SIG-M5 (cell line): ENCODE results near the gene SHC1.

Source experiments
- DNase-seq: peaks from one replicate; lab custom pipeline; 2025; lab: John Stamatoyannopoulos, UW

Gene SHC1

GRCh38 chr1:154970631-154971340, at the start of gene SHC1:
TSS of gene SHC1 (minus strand) at chr1:154970747. CDS start at chr1:154970526, 221 bp downstream.
- DNase-seq, result no peak

GRCh38 chr1:155019377-155020245, 49.1 kb upstream of the SHC1 start:
- DNase-seq, result no peak

- no peak for DNase-seq
These were observed 48.2 kb upstream of the SHC1 start for GRCh38 chr1:155018617-155019348.

- DNase-seq, result no peak
These were observed 47.4 kb upstream of the SHC1 start for GRCh38 chr1:155017946-155018316.

GRCh38 chr1:155017041-155017945, 46.7 kb upstream of the SHC1 start:
- no peak for DNase-seq

GRCh38 chr1:155016231-155016831, 45.8 kb upstream of the SHC1 start:
- DNase-seq, result no peak

GRCh38 chr1:155015527-155016230, 45.1 kb upstream of the SHC1 start:
- no peak for DNase-seq

- DNase-seq, result no peak
These were observed 44.4 kb upstream of the SHC1 start for GRCh38 chr1:155014709-155015508.

- DNase-seq, result no peak
These were observed 43.1 kb upstream of the SHC1 start for GRCh38 chr1:155013632-155014031.

- DNase-seq, result no peak
These were observed 42.4 kb upstream of the SHC1 start for GRCh38 chr1:155012776-155013602.

- DNase-seq, result no peak
These were observed 41.5 kb upstream of the SHC1 start for GRCh38 chr1:155012026-155012546.

- no peak for DNase-seq
These were observed 41.0 kb upstream of the SHC1 start for GRCh38 chr1:155011437-155012025.

GRCh38 chr1:155011004-155011416, 40.5 kb upstream of the SHC1 start:
- no peak for DNase-seq

- no peak for DNase-seq
These were observed 39.8 kb upstream of the SHC1 start for GRCh38 chr1:155010211-155010918.

GRCh38 chr1:155009742-155010141, 39.2 kb upstream of the SHC1 start:
- no peak for DNase-seq

- DNase-seq, result no peak
These were observed 38.7 kb upstream of the SHC1 start for GRCh38 chr1:155009221-155009711.
